HG03378 (cell line): ENCODE data around the gene PRKCB.

Experiments
- ATAC-seq: cut with Tn5 transposase; IDR thresholded peaks from one replicate; pipeline ENCODE4 v1.9.1; 2021; ENCODE audit warnings: mild to moderate bottlenecking, moderate library complexity; ENCODE audit not compliant: unreplicated experiment

PRKCB gene

GRCh38 chr16:24117680-24118079 lies 281.9 kb downstream of the PRKCB start:
- no peak for ATAC-seq

- no peak for ATAC-seq
Observed at GRCh38 chr16:24118126-24118821, 282.5 kb downstream of the PRKCB start.

GRCh38 chr16:24119807-24120206 lies 284.0 kb downstream of the PRKCB start:
- ATAC-seq, result no peak

GRCh38 chr16:24123275-24123674 lies 287.5 kb downstream of the PRKCB start:
- ATAC-seq, result no peak

GRCh38 chr16:24124291-24124690 lies 288.5 kb downstream of the PRKCB start:
- no peak for ATAC-seq

GRCh38 chr16:24125214-24125613 lies 289.4 kb downstream of the PRKCB start:
- no peak for ATAC-seq

GRCh38 chr16:24129412-24129918 lies 293.7 kb downstream of the PRKCB start:
- no peak for ATAC-seq

GRCh38 chr16:24130494-24131085 lies 294.8 kb downstream of the PRKCB start:
- no peak for ATAC-seq

GRCh38 chr16:24131294-24131693 lies 295.5 kb downstream of the PRKCB start:
- no peak for ATAC-seq

GRCh38 chr16:24132048-24132796 lies 296.4 kb downstream of the PRKCB start:
- no peak for ATAC-seq

GRCh38 chr16:24132797-24133155 lies 297.0 kb downstream of the PRKCB start:
- no peak for ATAC-seq

- ATAC-seq, result no peak
Observed at GRCh38 chr16:24135624-24136565, 300.1 kb downstream of the PRKCB start.

GRCh38 chr16:24138024-24138423 lies 302.2 kb downstream of the PRKCB start:
- ATAC-seq, result no peak

- ATAC-seq, result no peak
Observed at GRCh38 chr16:24138575-24138974, 302.8 kb downstream of the PRKCB start.

GRCh38 chr16:24139282-24139681 lies 303.5 kb downstream of the PRKCB start:
- no peak for ATAC-seq

- no peak for ATAC-seq
Observed at GRCh38 chr16:24140730-24141129, 304.9 kb downstream of the PRKCB start.

- no peak for ATAC-seq
Observed at GRCh38 chr16:24141466-24141865, 305.7 kb downstream of the PRKCB start.

GRCh38 chr16:24141917-24142316 lies 306.1 kb downstream of the PRKCB start:
- ATAC-seq, result no peak

GRCh38 chr16:24145927-24146326 lies 310.1 kb downstream of the PRKCB start:
- ATAC-seq, result no peak

GRCh38 chr16:24146518-24146917 lies 310.7 kb downstream of the PRKCB start:
- no peak for ATAC-seq

GRCh38 chr16:24149102-24149501 lies 313.3 kb downstream of the PRKCB start:
- no peak for ATAC-seq
